ENCODE data around the gene KCNQ1. TPM values are rescaled to one million over a fixed set of nuclear protein-coding genes. Genes with fewer than 3 reads are reported as not detected.

KCNQ1 gene
- polyA plus RNA-seq, 1 donor from 2014 or later = not detected

DNA sequence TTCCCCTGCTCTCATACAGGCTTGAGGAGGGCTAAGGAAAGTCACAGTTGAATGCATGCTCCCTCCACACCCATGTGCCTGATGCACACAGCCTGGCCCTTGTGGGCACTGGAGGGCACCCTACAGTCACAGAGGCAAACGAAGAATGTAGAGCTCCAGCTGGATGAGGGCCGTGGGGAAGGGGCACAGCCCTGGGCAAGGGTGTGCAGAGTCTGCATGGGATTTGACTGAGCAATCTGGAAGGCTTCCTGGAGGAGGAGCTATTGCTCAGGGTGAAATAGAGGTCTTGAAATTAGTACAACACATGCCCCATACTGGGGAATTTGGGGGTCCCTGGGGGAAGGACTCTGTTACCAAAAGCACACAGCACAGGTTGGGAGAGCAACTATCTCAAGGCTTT lies 64.0 kb downstream of the KCNQ1 start:
- Histone ChIP-seq H3K4me3 (ENCODE audit: low read length) (no peak overlapping the region), H3K79me2 (replicated peaks; ENCODE audit: insufficient read depth, low read length) (no peaks in the 10 kb centered on the region), H3K4me2 (ENCODE audit: low read length) (no peak overlapping the region), H3K36me3 (ENCODE audit: insufficient read depth, low read length) (no peaks in the 10 kb centered on the region), H2AFZ (ENCODE audit: low read depth, low read length) (no peak overlapping the region), H4K20me1 (ENCODE audit: insufficient read depth) (no peaks in the 10 kb centered on the region), H3K9me2 (ENCODE audit: insufficient read depth, low read length) (no peaks in the 10 kb centered on the region), H3K9me3 (ENCODE audit: low read length) (no peaks in the 10 kb centered on the region), H3F3A (ENCODE audit: insufficient read depth, low read length, poor library complexity, severe bottlenecking) (no peaks in the 10 kb centered on the region), H3K27me3 (ENCODE audit: insufficient read depth, low read depth, low read length) (no peaks in the 10 kb centered on the region), H3K27ac (ENCODE audit: low read length) (no peak overlapping the region), H3K9ac (ENCODE audit: low read length) (no peak overlapping the region)
- no peak for TF ChIP-seq TAF1 (IDR thresholded peaks at IDR 0.05; ENCODE audit: low read depth)
- TF ChIP-seq, protein P1, sequence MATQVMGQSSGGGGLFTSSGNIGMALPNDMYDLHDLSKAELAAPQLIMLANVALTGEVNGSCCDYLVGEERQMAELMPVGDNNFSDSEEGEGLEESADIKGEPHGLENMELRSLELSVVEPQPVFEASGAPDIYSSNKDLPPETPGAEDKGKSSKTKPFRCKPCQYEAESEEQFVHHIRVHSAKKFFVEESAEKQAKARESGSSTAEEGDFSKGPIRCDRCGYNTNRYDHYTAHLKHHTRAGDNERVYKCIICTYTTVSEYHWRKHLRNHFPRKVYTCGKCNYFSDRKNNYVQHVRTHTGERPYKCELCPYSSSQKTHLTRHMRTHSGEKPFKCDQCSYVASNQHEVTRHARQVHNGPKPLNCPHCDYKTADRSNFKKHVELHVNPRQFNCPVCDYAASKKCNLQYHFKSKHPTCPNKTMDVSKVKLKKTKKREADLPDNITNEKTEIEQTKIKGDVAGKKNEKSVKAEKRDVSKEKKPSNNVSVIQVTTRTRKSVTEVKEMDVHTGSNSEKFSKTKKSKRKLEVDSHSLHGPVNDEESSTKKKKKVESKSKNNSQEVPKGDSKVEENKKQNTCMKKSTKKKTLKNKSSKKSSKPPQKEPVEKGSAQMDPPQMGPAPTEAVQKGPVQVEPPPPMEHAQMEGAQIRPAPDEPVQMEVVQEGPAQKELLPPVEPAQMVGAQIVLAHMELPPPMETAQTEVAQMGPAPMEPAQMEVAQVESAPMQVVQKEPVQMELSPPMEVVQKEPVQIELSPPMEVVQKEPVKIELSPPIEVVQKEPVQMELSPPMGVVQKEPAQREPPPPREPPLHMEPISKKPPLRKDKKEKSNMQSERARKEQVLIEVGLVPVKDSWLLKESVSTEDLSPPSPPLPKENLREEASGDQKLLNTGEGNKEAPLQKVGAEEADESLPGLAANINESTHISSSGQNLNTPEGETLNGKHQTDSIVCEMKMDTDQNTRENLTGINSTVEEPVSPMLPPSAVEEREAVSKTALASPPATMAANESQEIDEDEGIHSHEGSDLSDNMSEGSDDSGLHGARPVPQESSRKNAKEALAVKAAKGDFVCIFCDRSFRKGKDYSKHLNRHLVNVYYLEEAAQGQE (IDR thresholded peaks at IDR 0.05; ENCODE audit: borderline replicate concordance) = no peak

- Histone ChIP-seq H3K9me3 (ENCODE audit: low read length) (no peaks in the 10 kb centered on the region), H3K4me2 (ENCODE audit: low read length) (no peak overlapping the region), H3K9me2 (ENCODE audit: insufficient read depth, low read length) (no peaks in the 10 kb centered on the region), H3K9ac (ENCODE audit: low read length) (no peak overlapping the region), H4K20me1 (ENCODE audit: insufficient read depth) (no peaks in the 10 kb centered on the region), H3F3A (ENCODE audit: insufficient read depth, low read length, poor library complexity, severe bottlenecking) (no peaks in the 10 kb centered on the region), H2AFZ (ENCODE audit: low read depth, low read length) (no peak overlapping the region), H3K79me2 (replicated peaks; ENCODE audit: insufficient read depth, low read length) (no peaks in the 10 kb centered on the region), H3K4me3 (ENCODE audit: low read length) (no peak overlapping the region), H3K27ac (ENCODE audit: low read length) (no peak overlapping the region), H3K36me3 (ENCODE audit: insufficient read depth, low read length) (no peaks in the 10 kb centered on the region), H3K27me3 (ENCODE audit: insufficient read depth, low read depth, low read length) (no peaks in the 10 kb centered on the region)
- TF ChIP-seq SMC3 (conservative IDR thresholded peaks at IDR 0.05; ENCODE audit: poor library complexity) (no peak), EP300 (conservative IDR thresholded peaks at IDR 0.05; ENCODE audit: poor library complexity, severe bottlenecking) (no peak), TAF1 (IDR thresholded peaks at IDR 0.05; ENCODE audit: low read depth) (no peak), RAD21 (conservative IDR thresholded peaks at IDR 0.05) (no peak), EZH2 (IDR thresholded peaks at IDR 0.05; ENCODE audit: borderline replicate concordance, insufficient read depth, low read length, poor library complexity, severe bottlenecking) (no peak), POLR2AphosphoS5 (IDR thresholded peaks at IDR 0.05) (no peak), MXI1 (conservative IDR thresholded peaks at IDR 0.05; ENCODE audit: poor library complexity, severe bottlenecking) (no peak)
- TF ChIP-seq, protein P2, sequence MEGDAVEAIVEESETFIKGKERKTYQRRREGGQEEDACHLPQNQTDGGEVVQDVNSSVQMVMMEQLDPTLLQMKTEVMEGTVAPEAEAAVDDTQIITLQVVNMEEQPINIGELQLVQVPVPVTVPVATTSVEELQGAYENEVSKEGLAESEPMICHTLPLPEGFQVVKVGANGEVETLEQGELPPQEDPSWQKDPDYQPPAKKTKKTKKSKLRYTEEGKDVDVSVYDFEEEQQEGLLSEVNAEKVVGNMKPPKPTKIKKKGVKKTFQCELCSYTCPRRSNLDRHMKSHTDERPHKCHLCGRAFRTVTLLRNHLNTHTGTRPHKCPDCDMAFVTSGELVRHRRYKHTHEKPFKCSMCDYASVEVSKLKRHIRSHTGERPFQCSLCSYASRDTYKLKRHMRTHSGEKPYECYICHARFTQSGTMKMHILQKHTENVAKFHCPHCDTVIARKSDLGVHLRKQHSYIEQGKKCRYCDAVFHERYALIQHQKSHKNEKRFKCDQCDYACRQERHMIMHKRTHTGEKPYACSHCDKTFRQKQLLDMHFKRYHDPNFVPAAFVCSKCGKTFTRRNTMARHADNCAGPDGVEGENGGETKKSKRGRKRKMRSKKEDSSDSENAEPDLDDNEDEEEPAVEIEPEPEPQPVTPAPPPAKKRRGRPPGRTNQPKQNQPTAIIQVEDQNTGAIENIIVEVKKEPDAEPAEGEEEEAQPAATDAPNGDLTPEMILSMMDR (IDR thresholded peaks at IDR 0.05; ENCODE audit: poor library complexity, severe bottlenecking) = no peak
- TF ChIP-seq, protein P1 (IDR thresholded peaks at IDR 0.05; ENCODE audit: borderline replicate concordance) = no peak
Measured at GRCh38 chr11:2509481-2510001, 64.7 kb downstream of the KCNQ1 start.

Data from neural cell (in vitro differentiated cells).